ENCODE data around the gene ANP32E. TPM values are rescaled to one million over a fixed set of nuclear protein-coding genes. Genes with fewer than 3 reads are reported as not detected.
A peak's percentile ranks its signal among the peaks of the same experiment; 100 is the strongest.

The ANP32E gene
- total and polyA plus RNA-seq, 2 of the 8 experiments (the other 6 are each of a cell fraction or from before 2014, with no cell fraction given), result 20.7 to 123 TPM

DNA sequence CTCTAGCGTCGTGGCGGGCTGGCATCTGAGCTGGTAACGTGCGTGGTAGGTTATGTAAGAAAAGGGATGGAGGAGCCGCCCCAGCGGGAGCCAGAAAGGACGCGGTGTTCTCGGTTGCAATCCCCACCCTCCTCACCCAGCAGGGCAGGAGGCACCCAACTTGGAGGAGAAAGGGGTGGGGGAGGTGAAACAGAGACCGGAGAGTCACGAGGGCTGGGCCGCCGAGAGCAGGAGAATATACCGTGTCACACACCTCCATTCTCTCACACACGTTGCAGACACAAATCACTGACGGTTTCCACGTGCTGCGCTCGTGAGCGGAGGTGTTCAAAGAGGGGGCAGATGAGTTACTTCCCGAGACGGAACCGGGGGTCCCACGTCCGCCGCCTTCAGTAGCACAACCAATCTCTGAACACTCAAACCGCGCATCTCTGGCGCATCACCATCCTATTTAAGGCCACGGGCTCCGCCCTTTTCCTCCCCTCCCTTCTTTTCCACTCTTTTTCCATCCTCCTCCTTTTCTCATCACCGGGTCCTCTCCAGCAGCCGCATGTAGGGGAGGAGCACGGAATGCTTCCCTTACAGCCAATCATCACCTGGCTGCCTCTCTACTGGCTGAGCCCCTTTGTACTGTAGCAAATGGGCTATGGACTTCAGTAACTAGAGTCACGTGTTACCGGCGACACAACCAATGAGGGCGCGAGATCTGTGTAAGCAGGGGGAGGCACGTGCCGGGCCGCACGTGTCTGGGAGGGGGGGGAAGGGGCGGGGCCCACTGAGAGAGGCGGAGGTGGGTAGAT lies 46.0 kb upstream of the ANP32E start, which contains the start of gene CIART (continued):
- TF ChIP-seq RFX5 (IDR thresholded peaks at IDR 0.05; ENCODE audit: borderline replicate concordance, low read depth, low read length) (0 out of 2 replicates have a peak, but pooled peaks have one; percentile 3), PHF8 (conservative IDR thresholded peaks at IDR 0.05; ENCODE audit: low read depth, low read length) (peak; percentile 57), CHD2 (IDR thresholded peaks at IDR 0.05; ENCODE audit: low read length) (peak; percentile 72; the same call in 1 of the 2 replicates), TAF7 (optimal IDR thresholded peaks at IDR 0.05; ENCODE audit: borderline replicate concordance, low read depth, low read length) (peak; percentile 71), RNF2 (IDR thresholded peaks at IDR 0.05; ENCODE audit: borderline replicate concordance, low read depth, low read length, missing control alignments, poor library complexity, severe bottlenecking) (no peak), SUZ12 (IDR thresholded peaks at IDR 0.05; ENCODE audit: low read length) (no peak), JUN (IDR thresholded peaks at IDR 0.05; ENCODE audit: low read depth, low read length) (no peak), TAF1 (IDR thresholded peaks at IDR 0.05; ENCODE audit: low read depth, low read length) (peak; percentile 74), ASH2L (IDR thresholded peaks at IDR 0.05; ENCODE audit: low read length) (peak; percentile 53), POLR2AphosphoS5 (IDR thresholded peaks at IDR 0.05; ENCODE audit: low read depth, low read length) (peak; percentile 86), ZNF274 (IDR thresholded peaks at IDR 0.05; ENCODE audit: borderline replicate concordance, extremely low read depth, low read length) (no peak), BCL11A (IDR thresholded peaks at IDR 0.05; ENCODE audit: low read depth in 2 of 2, low read length in 2 of 2) (no peak), CBX5 (IDR thresholded peaks at IDR 0.05; ENCODE audit: low read depth, low read length) (no peak)
- TF ChIP-seq, protein P1, sequence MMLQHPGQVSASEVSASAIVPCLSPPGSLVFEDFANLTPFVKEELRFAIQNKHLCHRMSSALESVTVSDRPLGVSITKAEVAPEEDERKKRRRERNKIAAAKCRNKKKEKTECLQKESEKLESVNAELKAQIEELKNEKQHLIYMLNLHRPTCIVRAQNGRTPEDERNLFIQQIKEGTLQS (IDR thresholded peaks at IDR 0.05; ENCODE audit: insufficient read depth, low read depth, low read length), result 0 out of 2 replicates have a peak, but pooled peaks have one; percentile 37
- TF ChIP-seq, protein P2, sequence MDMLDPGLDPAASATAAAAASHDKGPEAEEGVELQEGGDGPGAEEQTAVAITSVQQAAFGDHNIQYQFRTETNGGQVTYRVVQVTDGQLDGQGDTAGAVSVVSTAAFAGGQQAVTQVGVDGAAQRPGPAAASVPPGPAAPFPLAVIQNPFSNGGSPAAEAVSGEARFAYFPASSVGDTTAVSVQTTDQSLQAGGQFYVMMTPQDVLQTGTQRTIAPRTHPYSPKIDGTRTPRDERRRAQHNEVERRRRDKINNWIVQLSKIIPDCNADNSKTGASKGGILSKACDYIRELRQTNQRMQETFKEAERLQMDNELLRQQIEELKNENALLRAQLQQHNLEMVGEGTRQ (IDR thresholded peaks at IDR 0.05; ENCODE audit: low read length), result peak; percentile 88
- TF ChIP-seq, protein P3, sequence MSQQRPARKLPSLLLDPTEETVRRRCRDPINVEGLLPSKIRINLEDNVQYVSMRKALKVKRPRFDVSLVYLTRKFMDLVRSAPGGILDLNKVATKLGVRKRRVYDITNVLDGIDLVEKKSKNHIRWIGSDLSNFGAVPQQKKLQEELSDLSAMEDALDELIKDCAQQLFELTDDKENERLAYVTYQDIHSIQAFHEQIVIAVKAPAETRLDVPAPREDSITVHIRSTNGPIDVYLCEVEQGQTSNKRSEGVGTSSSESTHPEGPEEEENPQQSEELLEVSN (IDR thresholded peaks at IDR 0.05), result peak; percentile 73

Measured in H1 (cell line).